HL-60 (cell line): ENCODE results near the gene ISYNA1.

ENCODE experiments used
- DNase-seq, 2 experiments: peaks; one replicate each; pipeline ENCODE4 v3.0.0-alpha.2; 2010 to 2020; ENCODE audit warnings: low read depth in 1 of 2, low spot score in 1 of 2
- H3K27ac ChIP-seq: fragments of 250-450 bp; sonication (Bioruptor Pico); replicated peaks from 2 replicates; pipeline ENCODE4 v1.5.1; 2020; ENCODE audit warnings: mild to moderate bottlenecking, moderate library complexity
- H3K27me3 ChIP-seq: fragments of 250-450 bp; sonication (Bioruptor Pico); 2 replicates; pipeline ENCODE4 v1.5.1; 2021; ENCODE audit warnings: mild to moderate bottlenecking, moderate library complexity; ENCODE audit not compliant: insufficient read depth, poor library complexity, severe bottlenecking
- H3K4me3 ChIP-seq: replicated peaks from 2 replicates; pipeline ENCODE4 v1.5.1; 2011; ENCODE audit warnings: mild to moderate bottlenecking, control low read depth, low read length; ENCODE audit not compliant: insufficient read depth
- CTCF ChIP-seq: IDR thresholded peaks from one replicate; pipeline ENCODE4 v1.5.1; 2011; ENCODE audit warnings: low read length, control low read depth, inconsistent platforms; ENCODE audit not compliant: insufficient read depth
- GABPA ChIP-seq: IDR thresholded peaks from 2 replicates; pipeline ENCODE4 v1.6.1; 2012; ENCODE audit warnings: low read depth
- POLR2AphosphoS5 ChIP-seq: IDR thresholded peaks from 2 replicates; pipeline ENCODE4 v1.6.1; 2012; ENCODE audit warnings: low read depth
- REST ChIP-seq: IDR thresholded peaks from 2 replicates; pipeline ENCODE4 v1.6.1; 2012; ENCODE audit warnings: low read depth; ENCODE audit not compliant: insufficient replicate concordance
- SPI1 ChIP-seq: IDR thresholded peaks from 2 replicates; pipeline ENCODE4 v1.6.1; 2012; ENCODE audit warnings: low read depth, mild to moderate bottlenecking, borderline replicate concordance

Gene ISYNA1

GRCh38 chr19:18425515-18426415 lies 12.2 kb downstream of the ISYNA1 start:
- no peak for DNase-seq
- no peak for TF ChIP-seq POLR2AphosphoS5
- H3K4me3 ChIP-seq: no peak overlapping the region
- no peak overlapping the region for H3K27ac ChIP-seq
- H3K27me3 ChIP-seq: no peaks in the 10 kb centered on the region

GRCh38 chr19:18424890-18425514 lies 12.9 kb downstream of the ISYNA1 start:
- H3K27ac ChIP-seq: no peak overlapping the region
- TF ChIP-seq POLR2AphosphoS5: no peak
- no peak for TF ChIP-seq REST
- TF ChIP-seq CTCF: no peak
- TF ChIP-seq SPI1: no peak
- TF ChIP-seq GABPA: no peak
- no peak overlapping the region for H3K4me3 ChIP-seq
- DNase-seq: no peak
- no peaks in the 10 kb centered on the region for H3K27me3 ChIP-seq

GRCh38 chr19:18424122-18424889 lies 13.6 kb downstream of the ISYNA1 start:
- no peak overlapping the region for H3K4me3 ChIP-seq
- H3K27me3 ChIP-seq: no peaks in the 10 kb centered on the region
- no peak overlapping the region for H3K27ac ChIP-seq
- no peak for DNase-seq
- no peak for TF ChIP-seq GABPA
- TF ChIP-seq REST: no peak
- no peak for TF ChIP-seq CTCF
- TF ChIP-seq POLR2AphosphoS5: no peak
